ENCODE measurements around the gene PACSIN1.

GRCh38 chr6:34468378-34468892 is 2.6 kb downstream of the PACSIN1 start:
- no peak for TF ChIP-seq CTCF (IDR thresholded peaks at IDR 0.05; ENCODE audit: poor library complexity)
- no peak for TF ChIP-seq EZH2 (IDR thresholded peaks at IDR 0.05; ENCODE audit: borderline replicate concordance)

Data from hepatocyte (in vitro differentiated cells).